ENCODE measurements around the gene ITGAD.

ITGAD gene

DNA sequence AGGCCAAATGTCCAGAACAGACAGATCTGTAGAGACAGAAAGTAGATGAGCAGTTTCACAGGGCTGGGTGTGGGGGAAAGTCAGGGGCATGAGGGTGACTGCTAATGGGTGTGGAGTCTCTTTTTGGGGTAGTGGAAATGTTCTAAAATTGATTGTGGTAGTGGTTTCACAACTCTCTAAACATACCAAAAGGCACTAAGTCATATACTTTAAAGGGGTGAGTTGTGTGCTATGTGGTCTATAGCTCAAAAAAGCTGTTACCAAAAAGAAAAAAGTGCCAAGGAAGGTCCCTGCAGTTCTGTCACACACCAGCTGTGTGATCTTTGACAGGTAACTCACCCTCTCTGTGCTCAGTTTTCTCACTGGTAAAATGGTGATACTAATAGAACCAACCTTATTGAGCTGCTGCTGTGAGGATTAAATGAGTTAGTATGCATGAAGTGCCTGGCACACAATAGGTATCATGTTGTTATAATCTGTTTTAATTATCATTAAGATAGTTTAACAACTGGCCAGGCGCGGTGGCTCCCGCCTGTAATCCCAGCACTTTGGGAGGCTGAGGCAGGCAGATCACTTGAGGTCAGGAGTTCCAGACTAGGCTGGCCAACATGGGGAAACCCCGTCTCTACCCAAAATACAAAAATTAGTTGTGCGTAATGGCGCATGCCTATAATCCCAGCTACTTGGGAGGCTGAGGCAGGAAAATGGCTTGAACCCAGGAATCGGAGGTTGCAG, 27.8 kb upstream of the ITGAD start:
- in situ Hi-C loops (cut with MboI; ENCODE audit: low pct_unique_long_range_greater_than_20kb, low sequenced_read_pairs, unreplicated experiment), result no loop called here
- DNase-seq (ENCODE audit: low spot score), result peak; percentile 74
- TF ChIP-seq, protein P1, sequence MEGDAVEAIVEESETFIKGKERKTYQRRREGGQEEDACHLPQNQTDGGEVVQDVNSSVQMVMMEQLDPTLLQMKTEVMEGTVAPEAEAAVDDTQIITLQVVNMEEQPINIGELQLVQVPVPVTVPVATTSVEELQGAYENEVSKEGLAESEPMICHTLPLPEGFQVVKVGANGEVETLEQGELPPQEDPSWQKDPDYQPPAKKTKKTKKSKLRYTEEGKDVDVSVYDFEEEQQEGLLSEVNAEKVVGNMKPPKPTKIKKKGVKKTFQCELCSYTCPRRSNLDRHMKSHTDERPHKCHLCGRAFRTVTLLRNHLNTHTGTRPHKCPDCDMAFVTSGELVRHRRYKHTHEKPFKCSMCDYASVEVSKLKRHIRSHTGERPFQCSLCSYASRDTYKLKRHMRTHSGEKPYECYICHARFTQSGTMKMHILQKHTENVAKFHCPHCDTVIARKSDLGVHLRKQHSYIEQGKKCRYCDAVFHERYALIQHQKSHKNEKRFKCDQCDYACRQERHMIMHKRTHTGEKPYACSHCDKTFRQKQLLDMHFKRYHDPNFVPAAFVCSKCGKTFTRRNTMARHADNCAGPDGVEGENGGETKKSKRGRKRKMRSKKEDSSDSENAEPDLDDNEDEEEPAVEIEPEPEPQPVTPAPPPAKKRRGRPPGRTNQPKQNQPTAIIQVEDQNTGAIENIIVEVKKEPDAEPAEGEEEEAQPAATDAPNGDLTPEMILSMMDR (IDR thresholded peaks at IDR 0.05; ENCODE audit: extremely low read depth, insufficient read depth, missing control alignments), result no peak

DNA sequence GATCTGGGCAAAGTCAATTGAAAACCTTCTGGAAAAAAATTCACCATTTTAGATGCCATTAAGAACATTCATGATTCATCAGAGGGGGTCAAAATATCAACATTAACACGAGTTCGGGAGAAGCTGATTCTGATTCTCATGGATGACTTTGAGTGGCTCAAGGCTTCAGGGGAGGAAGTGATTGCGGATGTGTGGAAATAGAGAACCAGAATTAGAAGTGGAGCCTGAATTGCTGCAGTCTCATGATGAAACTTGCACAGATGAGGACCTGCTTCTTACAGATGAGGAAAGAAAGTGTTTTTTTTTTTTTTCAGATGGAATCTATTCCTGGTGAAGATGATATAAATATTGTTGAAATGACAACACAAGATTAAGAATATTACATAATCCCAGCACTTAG, 25.3 kb upstream of the ITGAD start:
- TF ChIP-seq, protein P1 (IDR thresholded peaks at IDR 0.05; ENCODE audit: extremely low read depth, insufficient read depth, missing control alignments), result no peak
- in situ Hi-C loops (cut with MboI; ENCODE audit: low pct_unique_long_range_greater_than_20kb, low sequenced_read_pairs, unreplicated experiment), result no loop called here
- DNase-seq (ENCODE audit: low spot score), result no peak

DNA sequence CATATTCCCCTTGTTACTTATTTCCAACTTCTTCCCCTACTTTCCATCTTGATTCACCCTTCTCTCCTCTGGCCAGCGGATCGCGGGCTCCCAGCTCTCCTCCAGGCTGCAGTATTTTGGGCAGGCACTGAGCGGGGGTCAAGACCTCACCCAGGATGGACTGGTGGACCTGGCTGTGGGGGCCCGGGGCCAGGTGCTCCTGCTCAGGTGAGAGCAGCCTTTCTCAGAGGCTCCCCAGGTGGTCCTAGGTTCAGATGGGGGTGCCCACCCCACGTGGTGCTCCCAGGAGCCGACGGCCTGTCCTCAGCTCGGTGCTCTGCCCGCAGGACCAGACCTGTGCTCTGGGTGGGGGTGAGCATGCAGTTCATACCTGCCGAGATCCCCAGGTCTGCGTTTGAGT, 22.1 kb upstream of the ITGAD start:
- TF ChIP-seq, protein P1 (IDR thresholded peaks at IDR 0.05; ENCODE audit: extremely low read depth, insufficient read depth, missing control alignments), result no peak
- in situ Hi-C loops (cut with MboI; ENCODE audit: low pct_unique_long_range_greater_than_20kb, low sequenced_read_pairs, unreplicated experiment), result no loop called here
- no peak for DNase-seq (ENCODE audit: low spot score)

DNA sequence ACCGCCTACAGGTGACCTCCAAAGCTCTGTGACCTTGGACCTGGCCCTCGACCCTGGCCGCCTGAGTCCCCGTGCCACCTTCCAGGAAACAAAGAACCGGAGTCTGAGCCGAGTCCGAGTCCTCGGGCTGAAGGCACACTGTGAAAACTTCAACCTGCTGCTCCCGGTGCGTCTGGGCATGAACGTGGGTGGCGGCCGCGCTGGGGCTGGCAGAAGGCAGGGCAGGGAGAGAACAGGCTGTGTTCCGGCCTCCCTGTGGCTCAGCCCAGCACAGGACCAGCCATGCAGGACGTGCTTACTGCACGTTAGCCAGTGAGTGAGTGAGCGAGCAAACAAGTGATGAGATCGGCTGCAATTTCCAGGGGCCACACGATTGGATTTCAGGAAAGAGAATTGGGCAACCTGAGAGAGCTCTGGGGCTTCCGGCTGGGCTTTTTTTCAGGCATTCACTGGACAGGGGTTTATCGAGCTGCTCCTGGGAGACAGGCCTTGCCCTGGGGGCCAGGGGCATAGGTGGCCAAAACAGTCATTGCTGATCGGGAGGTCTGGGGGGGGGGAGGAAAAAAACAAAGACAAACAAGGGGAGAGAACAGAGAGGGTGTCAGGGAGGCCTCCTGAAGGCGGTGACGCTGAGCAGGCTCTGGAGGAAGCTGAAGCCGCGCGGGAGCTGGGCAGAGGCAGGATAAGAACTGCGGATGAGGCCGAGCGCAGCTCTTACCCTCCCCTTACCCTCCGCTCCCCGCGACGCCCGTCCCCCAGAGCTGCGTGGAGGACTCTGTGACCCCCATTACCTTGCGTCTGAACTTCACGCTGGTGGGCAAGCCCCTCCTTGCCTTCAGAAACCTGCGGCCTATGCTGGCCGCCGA, 21.3 kb upstream of the ITGAD start:
- no peak for DNase-seq (ENCODE audit: low spot score)
- TF ChIP-seq, protein P1 (IDR thresholded peaks at IDR 0.05; ENCODE audit: extremely low read depth, insufficient read depth, missing control alignments), result no peak
- in situ Hi-C loops (cut with MboI; ENCODE audit: low pct_unique_long_range_greater_than_20kb, low sequenced_read_pairs, unreplicated experiment), result no loop called here

DNA sequence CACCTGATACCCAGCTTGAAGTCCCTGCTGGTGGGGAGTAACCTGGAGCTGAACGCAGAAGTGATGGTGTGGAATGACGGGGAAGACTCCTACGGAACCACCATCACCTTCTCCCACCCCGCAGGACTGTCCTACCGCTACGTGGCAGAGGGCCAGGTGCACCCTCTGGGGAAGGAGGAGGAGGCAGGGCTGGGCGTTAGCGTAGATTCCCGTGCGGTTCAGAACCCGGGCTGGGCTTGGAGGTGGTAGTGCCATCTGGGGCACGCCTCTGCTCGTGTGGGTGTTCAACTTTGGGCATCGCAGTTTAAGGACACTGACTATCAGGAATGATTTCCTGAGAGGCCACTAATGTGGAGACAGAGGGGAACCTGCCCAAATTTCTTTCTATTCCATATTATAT, 19.9 kb upstream of the ITGAD start:
- DNase-seq (ENCODE audit: low spot score), result no peak
- in situ Hi-C loops (cut with MboI; ENCODE audit: low pct_unique_long_range_greater_than_20kb, low sequenced_read_pairs, unreplicated experiment), result no loop called here
- TF ChIP-seq, protein P1 (IDR thresholded peaks at IDR 0.05; ENCODE audit: extremely low read depth, insufficient read depth, missing control alignments), result no peak

DNA sequence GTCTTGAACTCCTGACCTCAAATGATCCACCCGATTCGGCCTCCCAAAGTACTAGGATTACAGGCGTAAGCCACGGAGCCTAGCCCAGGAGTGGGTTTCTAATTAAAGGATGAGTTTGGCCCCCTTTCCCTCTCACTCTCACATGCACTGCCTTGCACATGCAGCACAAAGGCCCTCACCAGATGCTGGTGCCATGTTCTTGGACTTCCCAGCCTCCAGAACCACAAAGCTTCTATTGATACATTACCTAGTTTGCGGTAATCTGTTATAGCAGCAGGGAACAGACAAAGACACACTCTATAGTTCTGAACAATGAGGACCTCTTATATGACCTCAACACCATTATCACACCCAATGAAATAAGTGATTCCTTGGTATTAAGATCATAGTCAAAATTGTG, 17.9 kb upstream of the ITGAD start:
- in situ Hi-C loops (cut with MboI; ENCODE audit: low pct_unique_long_range_greater_than_20kb, low sequenced_read_pairs, unreplicated experiment), result no loop called here
- TF ChIP-seq, protein P1 (IDR thresholded peaks at IDR 0.05; ENCODE audit: extremely low read depth, insufficient read depth, missing control alignments), result no peak
- no peak for DNase-seq (ENCODE audit: low spot score)

Data from GM13977 (cell line).